ENCODE data around the gene KNTC1.

KNTC1 gene

DNA sequence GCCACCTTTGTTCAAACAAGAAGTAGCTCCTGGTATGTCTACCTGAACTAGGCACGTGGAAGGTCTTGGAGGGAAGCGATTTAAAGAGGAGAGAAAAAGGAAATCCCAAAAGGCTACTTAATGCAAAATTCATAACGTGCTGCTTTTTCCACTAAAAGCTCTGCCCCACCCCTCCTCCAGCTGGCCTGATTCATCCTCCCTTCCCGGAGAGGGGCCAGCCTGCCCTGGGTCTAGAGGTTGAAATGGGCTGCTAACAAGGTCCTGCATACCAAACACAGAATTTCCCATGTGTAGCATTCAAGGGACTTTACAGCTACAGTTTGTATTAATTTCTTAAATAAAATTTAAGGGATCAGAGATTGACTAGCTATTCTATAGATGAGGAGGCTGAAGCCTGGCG lies 83.2 kb downstream of the KNTC1 start:
- TF ChIP-seq SIN3A (IDR thresholded peaks at IDR 0.05; ENCODE audit: borderline replicate concordance, insufficient read depth, low read length), result no peak
- no peak for TF ChIP-seq FOXP2 (optimal IDR thresholded peaks at IDR 0.05; ENCODE audit: borderline replicate concordance, extremely low read depth, extremely low read length, insufficient read depth)
- TF ChIP-seq POLR2AphosphoS5 (IDR thresholded peaks at IDR 0.05; ENCODE audit: low read depth, low read length), result no peak
- TF ChIP-seq, protein P1, sequence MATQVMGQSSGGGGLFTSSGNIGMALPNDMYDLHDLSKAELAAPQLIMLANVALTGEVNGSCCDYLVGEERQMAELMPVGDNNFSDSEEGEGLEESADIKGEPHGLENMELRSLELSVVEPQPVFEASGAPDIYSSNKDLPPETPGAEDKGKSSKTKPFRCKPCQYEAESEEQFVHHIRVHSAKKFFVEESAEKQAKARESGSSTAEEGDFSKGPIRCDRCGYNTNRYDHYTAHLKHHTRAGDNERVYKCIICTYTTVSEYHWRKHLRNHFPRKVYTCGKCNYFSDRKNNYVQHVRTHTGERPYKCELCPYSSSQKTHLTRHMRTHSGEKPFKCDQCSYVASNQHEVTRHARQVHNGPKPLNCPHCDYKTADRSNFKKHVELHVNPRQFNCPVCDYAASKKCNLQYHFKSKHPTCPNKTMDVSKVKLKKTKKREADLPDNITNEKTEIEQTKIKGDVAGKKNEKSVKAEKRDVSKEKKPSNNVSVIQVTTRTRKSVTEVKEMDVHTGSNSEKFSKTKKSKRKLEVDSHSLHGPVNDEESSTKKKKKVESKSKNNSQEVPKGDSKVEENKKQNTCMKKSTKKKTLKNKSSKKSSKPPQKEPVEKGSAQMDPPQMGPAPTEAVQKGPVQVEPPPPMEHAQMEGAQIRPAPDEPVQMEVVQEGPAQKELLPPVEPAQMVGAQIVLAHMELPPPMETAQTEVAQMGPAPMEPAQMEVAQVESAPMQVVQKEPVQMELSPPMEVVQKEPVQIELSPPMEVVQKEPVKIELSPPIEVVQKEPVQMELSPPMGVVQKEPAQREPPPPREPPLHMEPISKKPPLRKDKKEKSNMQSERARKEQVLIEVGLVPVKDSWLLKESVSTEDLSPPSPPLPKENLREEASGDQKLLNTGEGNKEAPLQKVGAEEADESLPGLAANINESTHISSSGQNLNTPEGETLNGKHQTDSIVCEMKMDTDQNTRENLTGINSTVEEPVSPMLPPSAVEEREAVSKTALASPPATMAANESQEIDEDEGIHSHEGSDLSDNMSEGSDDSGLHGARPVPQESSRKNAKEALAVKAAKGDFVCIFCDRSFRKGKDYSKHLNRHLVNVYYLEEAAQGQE (IDR thresholded peaks at IDR 0.05; ENCODE audit: insufficient read depth in 1 of 2, low read depth in 2 of 2, low read length in 2 of 2), result no peak
- TF ChIP-seq TAF1 (IDR thresholded peaks at IDR 0.05; ENCODE audit: borderline replicate concordance, insufficient read depth, low read length), result no peak

DNA sequence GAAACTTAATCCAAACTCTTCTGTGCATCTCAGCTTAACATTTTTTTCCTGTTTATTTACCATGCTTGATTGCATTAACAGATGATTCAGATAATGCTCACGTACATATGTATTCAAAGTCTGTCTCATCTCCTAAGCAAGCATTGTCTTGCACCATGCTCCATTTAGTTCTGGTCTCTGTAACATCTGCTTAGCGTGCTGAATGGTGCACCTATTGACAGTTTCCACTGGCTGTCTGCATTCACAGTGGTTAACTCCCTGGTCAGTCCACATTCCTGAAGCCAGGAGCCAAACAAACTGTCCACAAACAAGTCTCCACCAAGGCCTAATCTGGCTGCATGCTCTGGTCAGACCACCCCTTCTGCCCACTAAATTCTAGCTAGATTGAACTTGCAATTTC lies 83.9 kb downstream of the KNTC1 start:
- TF ChIP-seq TAF1 (IDR thresholded peaks at IDR 0.05; ENCODE audit: borderline replicate concordance, insufficient read depth, low read length), result no peak
- TF ChIP-seq, protein P1 (IDR thresholded peaks at IDR 0.05; ENCODE audit: insufficient read depth in 1 of 2, low read depth in 2 of 2, low read length in 2 of 2), result no peak
- no peak for TF ChIP-seq SIN3A (IDR thresholded peaks at IDR 0.05; ENCODE audit: borderline replicate concordance, insufficient read depth, low read length)
- TF ChIP-seq POLR2AphosphoS5 (IDR thresholded peaks at IDR 0.05; ENCODE audit: low read depth, low read length), result no peak
- TF ChIP-seq FOXP2 (optimal IDR thresholded peaks at IDR 0.05; ENCODE audit: borderline replicate concordance, extremely low read depth, extremely low read length, insufficient read depth), result no peak

DNA sequence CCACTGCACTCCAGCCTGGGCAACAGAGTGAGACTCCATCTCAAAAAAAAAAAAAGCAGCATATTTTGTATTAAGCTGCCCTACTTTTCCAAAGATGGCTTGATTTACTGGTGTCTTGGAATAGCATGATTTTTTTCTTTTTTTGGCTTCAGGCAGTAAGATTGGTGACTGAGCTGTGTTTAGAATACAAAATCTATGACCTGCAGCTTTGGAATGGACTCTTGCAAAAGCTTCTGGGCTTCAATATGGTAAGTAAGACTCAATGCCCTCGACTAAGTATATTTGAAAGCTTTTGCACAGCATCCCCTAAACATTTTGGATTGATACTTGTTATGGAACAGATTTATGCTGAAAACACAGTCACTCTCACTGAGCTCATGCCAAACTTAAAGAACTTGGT lies 87.8 kb downstream of the KNTC1 start:
- TF ChIP-seq TAF1 (IDR thresholded peaks at IDR 0.05; ENCODE audit: borderline replicate concordance, insufficient read depth, low read length), result no peak
- TF ChIP-seq POLR2AphosphoS5 (IDR thresholded peaks at IDR 0.05; ENCODE audit: low read depth, low read length), result no peak
- no peak for TF ChIP-seq SIN3A (IDR thresholded peaks at IDR 0.05; ENCODE audit: borderline replicate concordance, insufficient read depth, low read length)
- TF ChIP-seq, protein P1 (IDR thresholded peaks at IDR 0.05; ENCODE audit: insufficient read depth in 1 of 2, low read depth in 2 of 2, low read length in 2 of 2), result no peak
- no peak for TF ChIP-seq FOXP2 (optimal IDR thresholded peaks at IDR 0.05; ENCODE audit: borderline replicate concordance, extremely low read depth, extremely low read length, insufficient read depth)

DNA sequence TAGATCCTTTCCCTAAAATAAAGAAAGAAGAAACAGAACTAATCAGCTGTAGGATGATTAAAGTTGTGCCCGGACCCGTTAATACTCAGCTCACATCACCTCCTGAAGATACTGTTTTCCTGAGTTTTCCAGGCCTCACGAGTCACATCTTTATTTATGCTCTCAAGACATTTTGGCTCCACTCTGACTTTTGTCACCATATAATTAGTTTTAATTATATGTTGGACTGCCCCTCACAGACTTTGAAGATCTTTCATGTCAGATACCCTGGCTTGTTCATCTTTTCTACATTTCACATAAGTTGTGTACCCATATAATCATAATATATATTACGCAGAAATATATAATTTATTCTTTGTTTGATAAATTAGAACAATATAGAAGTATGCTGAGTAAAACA lies 88.7 kb downstream of the KNTC1 start:
- TF ChIP-seq TAF1 (IDR thresholded peaks at IDR 0.05; ENCODE audit: borderline replicate concordance, insufficient read depth, low read length) (no peak), FOXP2 (optimal IDR thresholded peaks at IDR 0.05; ENCODE audit: borderline replicate concordance, extremely low read depth, extremely low read length, insufficient read depth) (no peak), SIN3A (IDR thresholded peaks at IDR 0.05; ENCODE audit: borderline replicate concordance, insufficient read depth, low read length) (no peak), POLR2AphosphoS5 (IDR thresholded peaks at IDR 0.05; ENCODE audit: low read depth, low read length) (no peak)
- TF ChIP-seq, protein P1 (IDR thresholded peaks at IDR 0.05; ENCODE audit: insufficient read depth in 1 of 2, low read depth in 2 of 2, low read length in 2 of 2), result no peak

DNA sequence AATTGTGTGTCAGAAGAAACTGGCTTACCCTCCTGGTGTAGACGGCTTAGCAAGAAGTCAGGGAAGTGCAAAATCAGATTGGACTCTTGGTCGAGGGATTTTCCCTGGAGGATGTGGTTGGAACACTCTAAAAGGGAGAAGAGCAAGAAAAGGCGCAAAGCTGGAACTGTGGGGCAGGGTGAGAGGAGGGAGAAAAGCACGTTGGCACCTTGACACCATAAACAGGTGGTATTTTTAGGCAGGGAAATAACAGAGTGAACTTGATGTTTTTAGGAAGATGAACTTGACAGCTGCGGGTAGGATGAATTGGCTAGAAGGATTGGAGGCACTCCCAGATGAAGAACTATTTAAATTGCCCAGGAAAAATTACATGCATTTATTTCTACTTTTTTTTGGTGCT lies 108.4 kb downstream of the KNTC1 start:
- TF ChIP-seq FOXP2 (optimal IDR thresholded peaks at IDR 0.05; ENCODE audit: borderline replicate concordance, extremely low read depth, extremely low read length, insufficient read depth), result no peak
- no peak for TF ChIP-seq POLR2AphosphoS5 (IDR thresholded peaks at IDR 0.05; ENCODE audit: low read depth, low read length)
- no peak for TF ChIP-seq SIN3A (IDR thresholded peaks at IDR 0.05; ENCODE audit: borderline replicate concordance, insufficient read depth, low read length)
- TF ChIP-seq TAF1 (IDR thresholded peaks at IDR 0.05; ENCODE audit: borderline replicate concordance, insufficient read depth, low read length), result no peak
- TF ChIP-seq, protein P1 (IDR thresholded peaks at IDR 0.05; ENCODE audit: insufficient read depth in 1 of 2, low read depth in 2 of 2, low read length in 2 of 2), result no peak

All from PFSK-1 (cell line).